Suprapubic skin (tissue), 4 donors: ENCODE results near the gene INTS12. TPM values are rescaled to one million over a fixed set of nuclear protein-coding genes. Genes with fewer than 3 reads are reported as not detected.

Experiments
- DNase-seq, 2 donors: peaks; one replicate each; pipeline ENCODE4 v3.0.0-alpha.2; 2019; ENCODE audit warnings: low spot score in 2 of 2
- H3K27ac ChIP-seq: fragments of 200-600 bp; sonication (generic); one replicate; pipeline ENCODE4 v1.5.1; 2019
- H3K27me3 ChIP-seq: fragments of 200-600 bp; sonication (generic); one replicate; pipeline ENCODE4 v1.5.1; 2019
- H3K36me3 ChIP-seq: fragments of 200-600 bp; sonication (generic); one replicate; pipeline ENCODE4 v1.5.1; 2019
- H3K4me1 ChIP-seq: fragments of 200-600 bp; sonication (generic); one replicate; pipeline ENCODE4 v1.5.1; 2019
- H3K4me3 ChIP-seq: fragments of 200-600 bp; sonication (generic); one replicate; pipeline ENCODE4 v1.5.1; 2019; ENCODE audit warnings: mild to moderate bottlenecking
- H3K9me3 ChIP-seq: fragments of 200-600 bp; sonication (generic); one replicate; pipeline ENCODE4 v1.5.1; 2019
- CTCF ChIP-seq, 2 donors: fragments of 200-600 bp in 1 of 2; fragments of 450-650 bp in 1 of 2; sonication (generic) in 1 of 2; IDR thresholded peaks; one replicate each; pipeline ENCODE4 v1.5.1; 2016 to 2019; ENCODE audit warnings: antibody characterized with exemption in 2 of 2, mild to moderate bottlenecking in 1 of 2, moderate library complexity in 1 of 2
- EP300 ChIP-seq: sonication (generic); formaldehyde crosslinking; IDR thresholded peaks from one replicate; pipeline ENCODE4 v1.6.1; 2017; ENCODE audit warnings: antibody characterized with exemption
- POLR2A ChIP-seq, 2 donors: fragments of 450-650 bp; IDR thresholded peaks; one replicate each; pipeline ENCODE4 v1.6.1; 2017; ENCODE audit warnings: antibody characterized with exemption in 2 of 2, mild to moderate bottlenecking in 2 of 2, moderate library complexity in 2 of 2
- POLR2AphosphoS5 ChIP-seq, 3 donors: sonication (generic); formaldehyde crosslinking; IDR thresholded peaks; one replicate each; pipeline ENCODE4 v1.6.1; 2017; ENCODE audit warnings: antibody characterized with exemption in 3 of 3
- WGBS: methylation state at CpG from one replicate; pipeline ENCODE4 v1.1.5; 2018; 5-methylcytosine and 5-hydroxymethylcytosine counted together
- total RNA-seq, 4 donors: library from RNA; depleted of rRNA; stranded (reverse); fragments of >200 nt; gene quantifications; one replicate each; pipeline ENCODE4 v1.1.0, GENCODE V29; 2016

The INTS12 gene
- total RNA-seq, 4 donors from 2014 or later: 12.6 to 29.5 (median 23.0) TPM

- TF ChIP-seq EP300 (no peak), CTCF (IDR thresholded peaks at IDR 0.05) (peak in 1 of 2 donors; percentile 18)
- Histone ChIP-seq H3K4me1 (no peaks in the 10 kb centered on the region), H3K4me3 (no peak overlapping the region), H3K27ac (no peak overlapping the region), H3K27me3 (no peaks in the 10 kb centered on the region), H3K9me3 (no peaks in the 10 kb centered on the region), H3K36me3 (no peaks in the 10 kb centered on the region)
- no peak for DNase-seq
- WGBS: 49% methylated on average over 5 of the region's 5 CpGs
Observed at GRCh38 chr4:105666693-105667092, 41.8 kb downstream of the INTS12 start.

- TF ChIP-seq POLR2AphosphoS5 (IDR thresholded peaks at IDR 0.05) (no peak), CTCF (IDR thresholded peaks at IDR 0.05) (no peak)
- no peaks in the 10 kb centered on the region for H3K9me3 ChIP-seq
- no peaks in the 10 kb centered on the region for H3K27me3 ChIP-seq
- H3K4me3 ChIP-seq: no peak overlapping the region
- DNase-seq: no peak
- H3K4me1 ChIP-seq: no peaks in the 10 kb centered on the region
- 89% methylated on average over 2 of the region's 2 CpGs for WGBS
- no peaks in the 10 kb centered on the region for H3K36me3 ChIP-seq
- H3K27ac ChIP-seq: no peak overlapping the region
Observed at GRCh38 chr4:105662935-105663675, 45.4 kb downstream of the INTS12 start.

- H3K36me3 ChIP-seq: no peaks in the 10 kb centered on the region
- WGBS: 91% methylated on average over 3 of the region's 3 CpGs
- no peaks in the 10 kb centered on the region for H3K27me3 ChIP-seq
- H3K27ac ChIP-seq: no peak overlapping the region
- no peak for TF ChIP-seq EP300
- no peaks in the 10 kb centered on the region for H3K4me1 ChIP-seq
- H3K9me3 ChIP-seq: no peaks in the 10 kb centered on the region
- H3K4me3 ChIP-seq: no peak overlapping the region
- no peak for DNase-seq
Observed at GRCh38 chr4:105661028-105661427, 47.5 kb downstream of the INTS12 start.

GRCh38 chr4:105659190-105659589 is 49.3 kb downstream of the INTS12 start:
- H3K36me3 ChIP-seq: no peaks in the 10 kb centered on the region
- TF ChIP-seq POLR2A (IDR thresholded peaks at IDR 0.05): no peak
- TF ChIP-seq CTCF (IDR thresholded peaks at IDR 0.05): no peak
- TF ChIP-seq EP300: no peak
- TF ChIP-seq POLR2AphosphoS5 (IDR thresholded peaks at IDR 0.05): no peak
- 78% methylated on average over 6 of the region's 6 CpGs for WGBS
- no peak overlapping the region for H3K27ac ChIP-seq
- H3K27me3 ChIP-seq: no peaks in the 10 kb centered on the region
- no peak for DNase-seq
- no peaks in the 10 kb centered on the region for H3K9me3 ChIP-seq
- no peaks in the 10 kb centered on the region for H3K4me1 ChIP-seq
- no peak overlapping the region for H3K4me3 ChIP-seq

DNA sequence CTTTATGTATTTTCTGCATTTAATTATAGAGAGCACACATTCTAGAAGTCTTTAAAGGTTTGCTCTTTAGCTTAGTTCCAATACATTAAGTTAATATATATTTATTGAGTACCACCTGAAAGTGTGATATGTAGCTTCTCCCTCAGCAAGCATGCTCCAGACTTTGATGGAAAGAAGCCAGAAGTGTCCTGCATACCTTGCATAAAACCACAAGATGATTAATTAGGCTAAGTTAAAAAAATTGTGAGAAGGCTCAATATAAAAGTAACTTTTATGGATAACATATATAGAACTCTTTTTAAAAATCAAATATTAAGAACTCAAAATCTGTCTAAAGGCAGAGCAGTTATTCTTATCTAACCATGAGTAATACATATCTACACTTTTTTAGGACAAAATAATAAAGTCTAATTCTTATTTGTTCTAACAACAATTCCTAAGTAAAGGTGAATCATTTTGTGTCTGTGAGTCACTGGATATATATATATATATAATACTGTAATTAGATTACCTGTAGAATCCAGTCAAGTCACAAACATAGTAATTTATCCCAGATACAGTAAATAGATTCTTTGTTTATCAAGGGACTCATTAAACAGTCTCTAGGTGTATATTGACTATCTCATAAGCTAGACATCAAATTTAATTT is 51.2 kb downstream of the INTS12 start:
- Histone ChIP-seq H3K27ac (no peak overlapping the region), H3K36me3 (no peaks in the 10 kb centered on the region), H3K4me3 (no peak overlapping the region), H3K4me1 (no peaks in the 10 kb centered on the region), H3K27me3 (no peaks in the 10 kb centered on the region), H3K9me3 (no peaks in the 10 kb centered on the region)
- TF ChIP-seq POLR2AphosphoS5 (IDR thresholded peaks at IDR 0.05): no peak
- no peak for TF ChIP-seq EP300
- TF ChIP-seq POLR2A (IDR thresholded peaks at IDR 0.05): no peak
- TF ChIP-seq CTCF (IDR thresholded peaks at IDR 0.05): no peak
- no peak for DNase-seq
